Measurements from ENCODE around the gene RHOXF1. TPM values are rescaled to one million over a fixed set of nuclear protein-coding genes. Genes with fewer than 3 reads are reported as not detected.

RHOXF1 gene
- total and polyA plus RNA-seq, 2 experiments from 2014 or later: 0.31 TPM; not detected in 1

- no peak for TF ChIP-seq EZH2 (IDR thresholded peaks at IDR 0.05; ENCODE audit: low read depth, unreplicated experiment)
- TF ChIP-seq CREB1 (CRISPR knock-in tag; IDR thresholded peaks at IDR 0.05; ENCODE audit: low read depth): no peak
- TF ChIP-seq ZNF114 (CRISPR knock-in tag; IDR thresholded peaks at IDR 0.05): no peak
- TF ChIP-seq ETS1 (IDR thresholded peaks at IDR 0.05): no peak
- no peak for TF ChIP-seq STAT1 (IDR thresholded peaks at IDR 0.05; ENCODE audit: unreplicated experiment)
- TF ChIP-seq, protein P1, sequence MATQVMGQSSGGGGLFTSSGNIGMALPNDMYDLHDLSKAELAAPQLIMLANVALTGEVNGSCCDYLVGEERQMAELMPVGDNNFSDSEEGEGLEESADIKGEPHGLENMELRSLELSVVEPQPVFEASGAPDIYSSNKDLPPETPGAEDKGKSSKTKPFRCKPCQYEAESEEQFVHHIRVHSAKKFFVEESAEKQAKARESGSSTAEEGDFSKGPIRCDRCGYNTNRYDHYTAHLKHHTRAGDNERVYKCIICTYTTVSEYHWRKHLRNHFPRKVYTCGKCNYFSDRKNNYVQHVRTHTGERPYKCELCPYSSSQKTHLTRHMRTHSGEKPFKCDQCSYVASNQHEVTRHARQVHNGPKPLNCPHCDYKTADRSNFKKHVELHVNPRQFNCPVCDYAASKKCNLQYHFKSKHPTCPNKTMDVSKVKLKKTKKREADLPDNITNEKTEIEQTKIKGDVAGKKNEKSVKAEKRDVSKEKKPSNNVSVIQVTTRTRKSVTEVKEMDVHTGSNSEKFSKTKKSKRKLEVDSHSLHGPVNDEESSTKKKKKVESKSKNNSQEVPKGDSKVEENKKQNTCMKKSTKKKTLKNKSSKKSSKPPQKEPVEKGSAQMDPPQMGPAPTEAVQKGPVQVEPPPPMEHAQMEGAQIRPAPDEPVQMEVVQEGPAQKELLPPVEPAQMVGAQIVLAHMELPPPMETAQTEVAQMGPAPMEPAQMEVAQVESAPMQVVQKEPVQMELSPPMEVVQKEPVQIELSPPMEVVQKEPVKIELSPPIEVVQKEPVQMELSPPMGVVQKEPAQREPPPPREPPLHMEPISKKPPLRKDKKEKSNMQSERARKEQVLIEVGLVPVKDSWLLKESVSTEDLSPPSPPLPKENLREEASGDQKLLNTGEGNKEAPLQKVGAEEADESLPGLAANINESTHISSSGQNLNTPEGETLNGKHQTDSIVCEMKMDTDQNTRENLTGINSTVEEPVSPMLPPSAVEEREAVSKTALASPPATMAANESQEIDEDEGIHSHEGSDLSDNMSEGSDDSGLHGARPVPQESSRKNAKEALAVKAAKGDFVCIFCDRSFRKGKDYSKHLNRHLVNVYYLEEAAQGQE (IDR thresholded peaks at IDR 0.05; ENCODE audit: unreplicated experiment): no peak
- TF ChIP-seq POLR2AphosphoS5 (IDR thresholded peaks at IDR 0.05; ENCODE audit: low read depth): no peak
These were observed 4.5 kb upstream of the RHOXF1 start (continued) for GRCh38 chrX:120120223-120120622.

- no peaks in the 10 kb centered on the region for H4K20me1 ChIP-seq (replicated peaks; ENCODE audit: insufficient read depth)
- Mint-ChIP-seq H3K36me3 (ENCODE audit: low read depth) (no peaks in the 10 kb centered on the region), H3K9me3 (no peaks in the 10 kb centered on the region), H3K4me1 (no peaks in the 10 kb centered on the region), H3K27me3 (ENCODE audit: insufficient read depth, low read depth, poor library complexity) (peaks cover 1% of the 10 kb centered on the region), H3K27ac (no peak overlapping the region), H3K4me3 (no peak overlapping the region)
- no peak overlapping the region for H2AFZ ChIP-seq
- H3K4me1 ChIP-seq (ENCODE audit: insufficient read depth): no peaks in the 10 kb centered on the region
- H3K36me3 ChIP-seq (ENCODE audit: insufficient read depth): no peaks in the 10 kb centered on the region
- no peaks in the 10 kb centered on the region for H3K9me2 ChIP-seq (ENCODE audit: insufficient read depth)
- ATAC-seq (no peak), DNase-seq (ENCODE audit: low spot score) (no peak)
- H3F3A ChIP-seq (replicated peaks; ENCODE audit: low read depth): no peaks in the 10 kb centered on the region
- H3K27me3 ChIP-seq (ENCODE audit: insufficient read depth): no peaks in the 10 kb centered on the region
- H3K4me2 ChIP-seq: no peak overlapping the region
- no peak overlapping the region for H3K4me3 ChIP-seq
- H3K27ac ChIP-seq (ENCODE audit: low read depth): no peak overlapping the region
- no peaks in the 10 kb centered on the region for H3K79me2 ChIP-seq (replicated peaks; ENCODE audit: insufficient read depth)
- TF ChIP-seq, protein P2, sequence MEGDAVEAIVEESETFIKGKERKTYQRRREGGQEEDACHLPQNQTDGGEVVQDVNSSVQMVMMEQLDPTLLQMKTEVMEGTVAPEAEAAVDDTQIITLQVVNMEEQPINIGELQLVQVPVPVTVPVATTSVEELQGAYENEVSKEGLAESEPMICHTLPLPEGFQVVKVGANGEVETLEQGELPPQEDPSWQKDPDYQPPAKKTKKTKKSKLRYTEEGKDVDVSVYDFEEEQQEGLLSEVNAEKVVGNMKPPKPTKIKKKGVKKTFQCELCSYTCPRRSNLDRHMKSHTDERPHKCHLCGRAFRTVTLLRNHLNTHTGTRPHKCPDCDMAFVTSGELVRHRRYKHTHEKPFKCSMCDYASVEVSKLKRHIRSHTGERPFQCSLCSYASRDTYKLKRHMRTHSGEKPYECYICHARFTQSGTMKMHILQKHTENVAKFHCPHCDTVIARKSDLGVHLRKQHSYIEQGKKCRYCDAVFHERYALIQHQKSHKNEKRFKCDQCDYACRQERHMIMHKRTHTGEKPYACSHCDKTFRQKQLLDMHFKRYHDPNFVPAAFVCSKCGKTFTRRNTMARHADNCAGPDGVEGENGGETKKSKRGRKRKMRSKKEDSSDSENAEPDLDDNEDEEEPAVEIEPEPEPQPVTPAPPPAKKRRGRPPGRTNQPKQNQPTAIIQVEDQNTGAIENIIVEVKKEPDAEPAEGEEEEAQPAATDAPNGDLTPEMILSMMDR (conservative IDR thresholded peaks at IDR 0.05; ENCODE audit: low read depth in 2 of 2): no peak
- TF ChIP-seq ZNF114 (CRISPR knock-in tag; IDR thresholded peaks at IDR 0.05) (no peak), ETS1 (IDR thresholded peaks at IDR 0.05) (no peak), ZNF331 (CRISPR knock-in tag; IDR thresholded peaks at IDR 0.05; ENCODE audit: low read depth) (no peak), NANOG (IDR thresholded peaks at IDR 0.05; ENCODE audit: borderline replicate concordance) (no peak), CREB1 (CRISPR knock-in tag; IDR thresholded peaks at IDR 0.05; ENCODE audit: low read depth) (no peak), POLR2AphosphoS5 (IDR thresholded peaks at IDR 0.05; ENCODE audit: low read depth) (no peak), STAT1 (IDR thresholded peaks at IDR 0.05; ENCODE audit: unreplicated experiment) (no peak), JUNB (IDR thresholded peaks at IDR 0.05; ENCODE audit: unreplicated experiment) (no peak), EZH2 (IDR thresholded peaks at IDR 0.05; ENCODE audit: low read depth, unreplicated experiment) (no peak)
These were observed 4.1 kb downstream of the RHOXF1 start for GRCh38 chrX:120111611-120112010.
